HG03521 (cell line): ENCODE results near the gene PTPN5.
"Not testable (repeated sequence)": the region's sequence is repeated elsewhere in the genome, so short reads cannot be mapped to it uniquely, and the experiment has no call there.

ENCODE experiments used
- ATAC-seq: cut with Tn5 transposase; IDR thresholded peaks from one replicate; pipeline ENCODE4 v1.9.1; 2021; ENCODE audit warnings: mild to moderate bottlenecking, moderate library complexity; ENCODE audit not compliant: unreplicated experiment

Gene PTPN5

GRCh38 chr11:18791207-18791968 lies at the start of gene PTPN5:
TSS of gene PTPN5 (minus strand) at chr11:18791798. CDS start at chr11:18771958, 19,840 bp downstream.
- no peak for ATAC-seq

DNA sequence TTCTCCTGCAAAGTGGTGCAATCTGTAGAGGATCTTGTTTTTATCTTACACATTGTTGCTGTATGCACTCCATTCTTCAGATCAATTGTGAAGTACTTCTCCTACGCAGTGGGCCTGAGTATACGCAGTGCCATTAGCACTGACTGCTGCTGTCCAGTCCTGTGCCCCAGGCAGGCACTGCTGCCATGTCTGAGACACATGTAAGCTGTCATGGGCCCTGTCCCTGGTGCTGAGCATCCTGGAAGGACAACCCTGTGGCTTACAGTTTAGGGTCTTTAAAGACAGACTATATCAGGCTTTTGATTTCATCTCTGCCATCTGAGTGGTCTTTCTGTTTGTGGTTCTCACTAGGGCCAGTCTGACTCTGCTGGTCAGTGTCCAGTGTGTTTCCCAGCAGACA lies 44.8 kb upstream of the PTPN5 start:
- no peak for ATAC-seq

DNA sequence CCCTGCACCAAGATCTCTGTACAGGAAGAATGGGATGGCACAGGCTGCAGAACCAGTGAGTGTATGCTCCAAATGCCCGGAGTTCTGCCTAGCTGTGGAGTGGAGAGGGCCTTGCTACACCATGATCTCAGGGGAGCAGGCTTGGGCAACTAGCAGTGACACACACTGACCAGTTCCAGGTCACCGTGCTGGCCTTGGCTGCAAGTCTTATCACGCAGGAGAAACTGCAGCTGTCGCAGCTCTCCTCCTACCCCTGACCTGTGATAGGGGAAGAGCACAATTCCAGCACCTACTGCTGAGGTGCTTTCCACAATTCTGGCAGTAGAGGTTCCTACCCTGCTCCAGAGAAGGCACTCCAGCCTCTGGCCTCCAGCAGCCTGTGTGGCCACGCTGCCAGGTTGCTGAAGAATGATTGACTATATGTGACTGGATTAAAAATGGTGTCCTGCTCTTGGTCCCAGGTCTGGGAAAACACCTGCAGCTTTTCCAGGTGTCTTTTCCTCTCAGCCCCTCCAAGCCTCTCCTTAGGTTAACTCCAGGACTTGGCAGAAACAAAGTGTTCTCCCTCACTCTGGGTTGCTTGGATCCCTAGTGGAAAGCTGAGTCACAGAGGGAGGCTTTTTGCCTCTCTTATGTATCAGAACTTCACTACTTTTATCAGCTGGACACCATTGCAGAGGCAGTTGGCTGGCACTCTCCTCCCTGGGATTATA lies 43.3 kb upstream of the PTPN5 start:
- no peak for ATAC-seq

DNA sequence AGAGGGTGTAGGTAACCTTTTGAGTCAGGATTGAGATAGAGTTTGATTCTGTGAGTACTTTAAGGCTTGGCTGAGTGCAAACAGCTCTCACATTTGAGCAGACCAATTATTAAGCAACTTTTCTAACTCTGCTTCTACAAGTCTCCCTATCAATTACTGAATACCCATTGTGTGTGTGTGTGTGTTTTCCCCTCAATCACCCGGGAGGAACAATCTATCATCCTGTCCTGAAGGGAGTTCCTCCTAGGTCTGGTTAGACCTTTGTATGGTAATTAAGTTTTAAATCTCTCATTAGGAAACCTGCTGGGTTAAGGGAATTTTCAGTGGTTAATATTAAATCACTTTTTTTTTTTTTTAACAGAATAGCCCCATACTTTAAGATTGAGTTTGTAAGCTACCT lies 28.6 kb upstream of the PTPN5 start:
- not testable (repeated sequence) for ATAC-seq

GRCh38 chr11:18804199-18804999 lies 12.8 kb upstream of the PTPN5 start:
- no peak for ATAC-seq

GRCh38 chr11:18802381-18803257 lies 11.0 kb upstream of the PTPN5 start:
- ATAC-seq: no peak

DNA sequence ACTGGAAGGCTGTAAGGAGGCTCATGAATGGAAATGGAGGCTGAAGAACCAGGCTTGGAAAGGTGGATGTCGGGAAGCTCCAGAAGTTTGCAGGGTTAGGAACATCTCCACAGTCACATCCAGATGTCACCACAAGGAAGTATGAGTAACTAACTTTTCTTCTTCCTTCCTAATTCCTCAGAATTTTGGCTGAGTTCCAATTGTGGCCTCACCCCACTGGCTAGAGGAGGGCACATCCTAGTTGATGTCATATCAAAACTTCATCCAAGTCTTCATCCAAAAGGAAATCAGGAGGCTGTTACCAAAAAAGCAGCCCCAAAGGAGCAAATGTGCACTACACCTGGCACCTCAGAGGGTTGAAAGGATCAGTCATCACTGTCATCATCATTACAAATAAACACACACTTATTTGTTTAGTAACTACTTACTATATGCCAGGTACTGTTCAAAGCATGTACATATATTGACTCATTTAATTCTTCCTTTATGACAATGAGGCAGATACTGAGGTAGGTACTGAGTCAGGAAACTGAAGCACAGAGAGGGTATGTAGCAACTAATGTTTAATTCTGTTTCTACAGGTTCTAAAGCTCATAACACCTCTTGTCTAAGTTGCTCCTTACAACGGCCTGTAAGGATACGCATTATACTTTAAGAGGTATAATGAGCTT lies 7.3 kb upstream of the PTPN5 start:
- no peak for ATAC-seq

DNA sequence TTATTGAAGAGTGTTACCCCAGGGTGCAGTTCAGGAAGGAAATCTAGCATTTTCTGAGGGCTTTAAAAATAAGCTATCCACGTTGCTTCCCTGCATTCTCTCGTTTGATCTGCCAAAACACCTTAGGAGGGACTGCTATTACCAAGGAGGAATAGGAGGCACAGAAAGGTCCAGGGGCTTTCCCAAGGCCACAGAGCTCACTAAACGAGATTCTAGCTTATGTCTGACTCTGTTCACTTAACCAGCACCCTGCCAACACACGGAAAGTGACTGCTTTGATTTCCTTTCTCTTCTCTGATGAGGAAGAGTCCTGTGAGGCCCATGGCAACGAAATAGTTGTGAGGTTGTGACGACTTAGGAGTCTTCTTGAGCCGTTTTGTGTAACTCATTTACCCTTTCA lies 3.4 kb upstream of the PTPN5 start:
- no peak for ATAC-seq

DNA sequence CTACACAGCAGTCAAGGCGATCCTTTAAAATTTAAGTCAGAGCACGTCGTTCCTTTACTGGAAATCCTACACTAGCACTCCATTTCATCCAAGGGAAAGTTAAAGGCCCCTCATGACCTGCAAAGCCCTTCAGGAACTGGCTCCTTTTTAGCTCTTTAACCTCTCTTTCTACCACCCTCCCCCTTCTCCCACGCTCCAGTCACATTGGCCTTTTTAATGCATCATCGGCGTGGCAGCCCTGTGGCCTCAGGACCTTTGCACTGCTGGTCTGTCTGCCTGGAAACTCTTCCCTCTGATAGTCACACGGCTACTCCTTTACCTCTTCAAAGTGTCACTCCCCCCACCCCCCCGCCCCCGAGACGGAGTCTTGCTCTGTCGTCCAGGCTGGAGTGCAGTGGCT lies 1.2 kb upstream of the PTPN5 start:
- no peak for ATAC-seq

- no peak for ATAC-seq
These were observed 501 bp upstream of the PTPN5 start for GRCh38 chr11:18791969-18792628.

DNA sequence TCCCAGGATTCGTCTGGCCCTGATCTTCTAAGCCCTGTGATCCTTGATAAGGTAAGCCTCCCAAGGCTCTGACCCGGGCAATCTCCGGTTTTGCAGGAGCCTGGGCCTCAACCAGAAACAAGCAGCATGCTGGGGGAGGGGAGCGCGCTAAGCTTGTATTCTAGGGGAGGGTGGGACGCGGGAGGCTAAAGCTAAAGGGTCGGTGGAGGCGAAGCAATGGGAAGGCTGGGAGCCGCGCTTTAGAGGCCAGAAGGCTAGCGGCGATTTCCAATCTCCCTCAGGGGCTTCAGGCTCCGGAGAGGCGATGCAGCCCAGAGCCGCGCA lies 753 bp downstream of the PTPN5 start:
- ATAC-seq: no peak

GRCh38 chr11:18789942-18790341 lies 1.7 kb downstream of the PTPN5 start:
- ATAC-seq: no peak

- ATAC-seq: no peak
These were observed 6.2 kb downstream of the PTPN5 start for GRCh38 chr11:18785411-18785810.

DNA sequence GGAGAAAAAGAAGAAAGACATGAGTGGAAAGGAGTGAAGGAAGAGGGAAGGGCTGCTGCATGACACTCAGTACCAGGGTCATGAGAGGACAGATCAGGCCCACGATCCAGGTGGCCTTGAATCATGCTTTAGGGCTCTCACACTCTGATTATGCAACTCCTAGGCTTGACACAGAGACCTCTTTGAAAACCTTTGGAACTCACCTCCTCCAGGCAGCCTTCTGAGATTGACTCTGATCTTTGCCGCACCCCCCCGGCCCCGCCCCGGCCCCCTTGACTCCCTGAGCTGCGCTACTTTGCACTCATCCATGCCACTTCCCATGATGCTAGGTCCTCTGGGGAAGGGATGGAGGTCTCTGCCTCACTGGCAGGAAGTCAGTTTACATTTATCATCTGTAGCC lies 10.7 kb downstream of the PTPN5 start:
- ATAC-seq: no peak

DNA sequence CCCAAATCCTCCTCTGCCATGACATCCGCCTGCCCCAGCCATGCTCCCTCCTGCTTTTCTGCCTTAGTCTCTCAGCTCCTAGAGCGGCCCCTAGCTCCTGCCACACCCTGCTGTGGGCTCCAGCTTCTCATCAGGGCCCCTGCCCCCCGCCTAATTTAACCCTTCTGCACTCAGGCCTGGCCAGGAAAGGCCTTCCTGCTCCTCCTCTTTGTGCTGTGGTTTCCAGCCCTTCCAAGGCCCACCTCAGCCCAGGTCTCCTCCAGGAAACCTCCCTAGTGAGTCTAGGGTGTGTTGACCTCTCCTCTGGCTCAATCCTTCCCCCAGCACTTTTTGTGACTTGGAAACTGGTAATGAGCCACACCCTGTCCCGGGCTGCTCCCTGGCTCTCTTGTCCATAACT lies 11.3 kb downstream of the PTPN5 start:
- ATAC-seq: no peak

GRCh38 chr11:18778468-18778867 lies 13.1 kb downstream of the PTPN5 start:
- ATAC-seq: no peak

GRCh38 chr11:18776324-18776723 lies 15.3 kb downstream of the PTPN5 start:
- no peak for ATAC-seq

DNA sequence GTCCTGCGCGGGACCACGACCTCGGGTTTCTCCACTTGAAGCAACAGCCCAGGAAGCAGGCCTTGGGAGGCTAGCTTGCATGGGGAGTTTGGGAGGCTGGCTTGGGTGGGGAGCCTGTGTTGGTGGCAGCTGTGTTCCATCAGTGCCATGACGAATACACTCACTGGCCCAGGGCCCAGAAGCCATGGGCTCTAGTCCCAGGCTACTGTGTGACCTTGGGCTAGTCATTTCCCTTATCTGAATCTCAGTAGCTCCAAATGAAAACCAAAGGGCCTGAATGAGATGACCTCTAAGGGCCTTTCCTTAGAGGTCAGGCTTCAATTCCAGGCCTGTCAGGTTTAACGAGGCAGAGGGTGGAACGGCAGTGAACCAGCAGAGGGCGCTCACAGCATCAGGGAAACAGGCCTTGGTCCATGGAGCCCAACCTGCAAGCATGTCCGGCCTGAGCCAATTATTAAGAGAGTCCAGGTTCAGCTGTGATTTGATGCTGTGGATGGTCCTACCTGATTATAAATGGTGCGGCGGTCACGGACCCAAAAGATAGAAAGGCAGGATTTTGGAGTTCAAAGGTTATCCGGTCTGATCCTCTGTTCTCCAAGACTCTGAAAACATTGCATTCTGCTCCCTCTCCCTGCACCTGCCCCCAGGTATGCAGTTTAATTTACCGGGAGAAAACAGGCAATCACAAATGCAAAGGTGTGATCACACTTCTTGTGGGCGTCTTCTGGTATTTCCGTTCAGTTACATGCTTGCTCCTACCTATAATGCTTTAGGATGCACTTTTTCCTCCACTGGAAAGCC lies 15.9 kb downstream of the PTPN5 start:
- ATAC-seq: peak; percentile 78

DNA sequence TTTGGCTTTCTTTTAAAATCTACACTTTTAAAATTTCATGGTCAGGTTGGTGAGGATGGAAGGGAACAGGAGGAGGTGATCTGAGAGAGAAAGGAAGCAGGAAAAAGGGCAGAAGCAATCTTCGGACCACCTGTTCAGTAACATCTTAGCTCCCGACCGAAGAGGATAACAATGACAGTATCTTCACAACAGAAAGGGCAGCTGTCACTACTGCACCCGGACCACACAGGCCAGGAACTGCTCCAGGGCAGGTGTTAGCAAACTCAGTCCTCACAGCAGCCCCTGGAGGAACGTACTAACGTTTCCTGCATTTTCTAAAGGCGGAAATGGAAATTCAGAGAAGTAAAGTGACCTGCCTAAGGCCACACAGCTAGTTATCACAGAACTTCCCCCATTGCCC lies 16.8 kb downstream of the PTPN5 start:
- ATAC-seq: no peak
